GM12873 (cell line): ENCODE results near the gene CPED1.

ENCODE experiments used
- TF ChIP-seq, protein P1 (sequence below): IDR thresholded peaks from 2 replicates; pipeline ENCODE4 v1.5.1; 2012; ENCODE audit warnings: low read depth, mild to moderate bottlenecking, moderate library complexity, low read length, control low read depth; ENCODE audit not compliant: insufficient read depth; ENCODE audit errors: missing control alignments

Gene CPED1

DNA sequence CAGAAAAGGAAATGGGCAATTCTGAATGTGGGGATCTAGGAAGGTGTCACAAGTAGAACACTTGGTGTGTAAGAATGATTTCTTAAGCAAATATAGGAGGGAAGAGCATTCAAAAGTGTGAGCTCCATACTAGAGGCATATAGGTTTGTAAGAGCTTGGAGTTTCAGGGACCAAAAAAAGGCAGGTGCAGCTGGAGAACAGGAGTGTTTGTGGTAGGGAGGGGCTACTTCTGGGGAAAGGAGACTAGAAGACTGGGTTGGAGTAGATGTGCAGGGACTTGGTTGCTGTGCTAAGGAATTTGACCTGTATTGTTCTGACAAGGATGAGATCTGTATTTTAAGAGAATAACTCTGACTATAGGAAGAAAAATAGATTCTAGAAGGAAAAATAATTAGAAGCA, 46.4 kb downstream of the CPED1 start:
- TF ChIP-seq, protein P1, sequence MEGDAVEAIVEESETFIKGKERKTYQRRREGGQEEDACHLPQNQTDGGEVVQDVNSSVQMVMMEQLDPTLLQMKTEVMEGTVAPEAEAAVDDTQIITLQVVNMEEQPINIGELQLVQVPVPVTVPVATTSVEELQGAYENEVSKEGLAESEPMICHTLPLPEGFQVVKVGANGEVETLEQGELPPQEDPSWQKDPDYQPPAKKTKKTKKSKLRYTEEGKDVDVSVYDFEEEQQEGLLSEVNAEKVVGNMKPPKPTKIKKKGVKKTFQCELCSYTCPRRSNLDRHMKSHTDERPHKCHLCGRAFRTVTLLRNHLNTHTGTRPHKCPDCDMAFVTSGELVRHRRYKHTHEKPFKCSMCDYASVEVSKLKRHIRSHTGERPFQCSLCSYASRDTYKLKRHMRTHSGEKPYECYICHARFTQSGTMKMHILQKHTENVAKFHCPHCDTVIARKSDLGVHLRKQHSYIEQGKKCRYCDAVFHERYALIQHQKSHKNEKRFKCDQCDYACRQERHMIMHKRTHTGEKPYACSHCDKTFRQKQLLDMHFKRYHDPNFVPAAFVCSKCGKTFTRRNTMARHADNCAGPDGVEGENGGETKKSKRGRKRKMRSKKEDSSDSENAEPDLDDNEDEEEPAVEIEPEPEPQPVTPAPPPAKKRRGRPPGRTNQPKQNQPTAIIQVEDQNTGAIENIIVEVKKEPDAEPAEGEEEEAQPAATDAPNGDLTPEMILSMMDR, result no peak

- TF ChIP-seq, protein P1, result no peak
Measured at GRCh38 chr7:121037957-121038716, 49.6 kb downstream of the CPED1 start.

DNA sequence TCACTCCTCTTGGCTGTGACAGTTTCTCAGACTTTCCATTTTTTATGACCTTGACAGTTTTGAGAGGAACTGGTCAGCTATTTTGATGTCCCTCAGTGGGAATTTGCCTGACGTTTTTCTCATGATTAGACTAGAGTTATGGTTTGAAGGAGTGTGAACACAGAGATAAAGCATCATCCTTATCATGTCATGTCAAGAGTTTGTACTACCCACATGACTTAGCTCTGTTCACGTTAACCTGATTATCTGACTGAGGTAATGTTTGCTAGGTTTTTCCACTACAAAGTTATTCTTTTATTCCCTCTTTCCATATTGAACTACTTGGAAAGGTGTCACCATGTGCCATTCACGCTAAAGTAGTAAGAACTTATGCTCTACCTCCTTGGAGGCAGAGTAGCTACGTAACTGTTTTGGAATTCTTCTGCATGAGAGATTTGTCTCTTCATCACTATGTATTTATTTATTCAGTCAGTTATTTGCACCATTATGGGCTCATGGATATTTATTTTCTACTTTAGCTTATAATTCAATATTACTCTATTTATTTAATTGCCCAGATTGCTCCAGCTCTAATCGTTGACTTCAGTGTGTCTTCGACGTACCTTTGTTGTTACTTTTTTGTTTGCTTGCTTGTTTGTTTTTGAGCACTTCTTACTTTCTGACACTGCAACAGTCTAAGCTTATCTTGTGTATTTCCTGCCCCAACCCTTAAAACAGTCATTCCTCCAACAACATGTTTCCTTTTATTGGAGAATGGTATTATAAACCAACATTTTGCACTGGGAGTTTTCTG, 50.4 kb downstream of the CPED1 start:
- TF ChIP-seq, protein P1, result no peak

- TF ChIP-seq, protein P1, result no peak
Measured at GRCh38 chr7:121039510-121039822, 51.0 kb downstream of the CPED1 start.

- TF ChIP-seq, protein P1, result no peak
Measured at GRCh38 chr7:121039994-121040393, 51.5 kb downstream of the CPED1 start.

- TF ChIP-seq, protein P1, result no peak
Measured at GRCh38 chr7:121041516-121042148, 53.1 kb downstream of the CPED1 start.

- TF ChIP-seq, protein P1, result no peak
Measured at GRCh38 chr7:121042195-121042594, 53.7 kb downstream of the CPED1 start.
